H1 (cell line): ENCODE results near the gene PAK2. TPM values are rescaled to one million over a fixed set of nuclear protein-coding genes. Genes with fewer than 3 reads are reported as not detected.

ENCODE experiments used
- CTCF ChIA-PET: fragments of 300-600 bp; sonication (Branson Sonifier 250); formaldehyde crosslinking; loops from one replicate; lab custom pipeline; 2021; ENCODE audit not compliant: partially characterized antibody; lab: Charles Lee
- POLR2A ChIA-PET: fragments of 300-600 bp; sonication (Branson Sonifier 250); formaldehyde crosslinking; loops from one replicate; lab custom pipeline; 2021; ENCODE audit warnings: inconsistent platforms; ENCODE audit not compliant: partially characterized antibody; lab: Charles Lee
- DNase-seq, 2 experiments: peaks; one replicate each; pipeline versions ENCODE4 v3.0.0 to v3.0.0-alpha.2; 2010 to 2022; ENCODE audit warnings: low spot score in 2 of 2, low read depth in 1 of 2, mixed read lengths in 1 of 2
- FAIRE-seq: peaks from 2 replicates; lab custom pipeline; 2011; peaks lifted over from hg19 to GRCh38; lab: Jason Lieb, UNC
- H2AFZ ChIP-seq: 2 replicates; pipeline ENCODE4 v1.8.1; 2012; ENCODE audit warnings: low read length, inconsistent platforms
- H2AK5ac ChIP-seq: 2 replicates; pipeline ENCODE4 v1.6.1; 2013; ENCODE audit warnings: low read depth, low read length
- H2BK120ac ChIP-seq: replicated peaks from 2 replicates; pipeline ENCODE3; 2013; ENCODE audit warnings: low read depth, low read length, inconsistent platforms
- H2BK12ac ChIP-seq: 2 replicates; pipeline ENCODE4 v1.6.1; 2013; ENCODE audit warnings: low read depth, low read length
- H2BK15ac ChIP-seq: 2 replicates; pipeline ENCODE4 v1.6.1; 2013; ENCODE audit warnings: low read length
- H2BK20ac ChIP-seq: 2 replicates; pipeline ENCODE4 v1.6.1; 2013; ENCODE audit warnings: low read length
- H2BK5ac ChIP-seq: 2 replicates; pipeline ENCODE4 v1.6.1; 2013; ENCODE audit warnings: low read depth, low read length
- H3K14ac ChIP-seq: 2 replicates; pipeline ENCODE4 v1.6.1; 2013; ENCODE audit warnings: inconsistent platforms; ENCODE audit not compliant: insufficient read length
- H3K18ac ChIP-seq: 2 replicates; pipeline ENCODE4 v1.6.1; 2013; ENCODE audit warnings: low read length; ENCODE audit errors: extremely low read depth
- H3K23ac ChIP-seq: 2 replicates; pipeline ENCODE4 v1.6.1; 2013; ENCODE audit warnings: inconsistent platforms; ENCODE audit not compliant: insufficient read length
- H3K23me2 ChIP-seq: 2 replicates; pipeline ENCODE4 v1.6.1; 2013; ENCODE audit warnings: low read depth, low read length
- H3K27ac ChIP-seq: 2 replicates; pipeline ENCODE4 v1.6.1; 2011; ENCODE audit warnings: low read depth, low read length, inconsistent platforms
- H3K27me3 ChIP-seq, 4 experiments: replicated peaks in 1 of 4; 1 replicate in 1 of 4; 2 replicates in 3 of 4; pipeline versions ENCODE4 v1.6.1 to v1.8.1; 2011 to 2013; ENCODE audit warnings: low read length in 3 of 4, mild to moderate bottlenecking in 3 of 4, inconsistent platforms in 2 of 4, mixed read lengths in 2 of 4, moderate library complexity in 1 of 4; ENCODE audit not compliant: control insufficient read depth in 3 of 4, insufficient read depth in 3 of 4; ENCODE audit errors: extremely low read depth in 1 of 4
- H3K36me3 ChIP-seq, 4 experiments: 2 replicates each; pipeline versions ENCODE4 v1.6.1 to v1.8.1; 2011 to 2013; ENCODE audit warnings: mild to moderate bottlenecking in 4 of 4, low read length in 3 of 4, moderate library complexity in 2 of 4, control low read depth in 1 of 4, inconsistent platforms in 1 of 4; ENCODE audit not compliant: insufficient read depth in 4 of 4, control insufficient read depth in 2 of 4
- H3K4ac ChIP-seq: replicated peaks from 2 replicates; pipeline ENCODE3; 2013; ENCODE audit warnings: low read length, low read depth, mixed read lengths, inconsistent platforms; ENCODE audit not compliant: insufficient read length
- H3K4me1 ChIP-seq, 4 experiments: replicated peaks in 1 of 4; 1 replicate in 1 of 4; 2 replicates in 3 of 4; pipeline versions ENCODE4 v1.6.1 to v1.8.1; 2011 to 2013; ENCODE audit warnings: low read length in 3 of 4, inconsistent platforms in 2 of 4, mixed read lengths in 1 of 4; ENCODE audit not compliant: insufficient read depth in 4 of 4, control insufficient read depth in 3 of 4
- H3K4me2 ChIP-seq, 2 experiments: 2 replicates each; pipeline versions ENCODE4 v1.6.1 to v1.8.1; 2011 to 2013; ENCODE audit warnings: low read depth in 2 of 2, low read length in 2 of 2, control low read depth in 1 of 2, inconsistent platforms in 1 of 2, mild to moderate bottlenecking in 1 of 2; ENCODE audit not compliant: insufficient read depth in 1 of 2
- H3K4me3 ChIP-seq, 4 experiments: fragments of 200-600, 300-600 bp in 1 of 4; sonication (generic), shearing (Covaris generic), sonication (Bioruptor Twin) in 1 of 4; 2 replicates each; pipeline versions ENCODE4 v1.5.1 to v1.8.1; 2011 to 2016; ENCODE audit warnings: low read length in 4 of 4, low read depth in 3 of 4, control low read depth in 2 of 4, inconsistent platforms in 2 of 4, mild to moderate bottlenecking in 2 of 4, mixed read lengths in 1 of 4, moderate library complexity in 1 of 4; ENCODE audit not compliant: insufficient read depth in 2 of 4; ENCODE audit errors: extremely low read depth in 1 of 4
- H3K56ac ChIP-seq: replicated peaks from 2 replicates; pipeline ENCODE3; 2013; ENCODE audit warnings: low read depth, mild to moderate bottlenecking, mixed read lengths, low read length, inconsistent platforms; ENCODE audit not compliant: insufficient read length
- H3K79me1 ChIP-seq: 2 replicates; pipeline ENCODE4 v1.6.1; 2013; ENCODE audit warnings: low read depth, low read length, control low read depth
- H3K79me2 ChIP-seq, 2 experiments: 2 replicates each; pipeline versions ENCODE4 v1.6.1 to v1.8.1; 2012 to 2013; ENCODE audit warnings: low read length in 2 of 2, mild to moderate bottlenecking in 2 of 2, inconsistent platforms in 1 of 2; ENCODE audit not compliant: insufficient read depth in 2 of 2, control insufficient read depth in 1 of 2
- H3K9ac ChIP-seq, 4 experiments: replicated peaks in 1 of 4; 1 replicate in 1 of 4; 2 replicates in 3 of 4; pipeline versions ENCODE4 v1.6.1 to v1.8.1; 2011 to 2013; ENCODE audit warnings: low read depth in 3 of 4, low read length in 3 of 4, control low read depth in 2 of 4, mild to moderate bottlenecking in 2 of 4, moderate library complexity in 2 of 4, inconsistent platforms in 1 of 4; ENCODE audit errors: extremely low read depth in 1 of 4
- H3K9me3 ChIP-seq, 2 experiments: 2 replicates each; pipeline versions ENCODE4 v1.6.1 to v1.8.1; 2012 to 2013; ENCODE audit warnings: mild to moderate bottlenecking in 2 of 2, moderate library complexity in 2 of 2, control low read depth in 1 of 2, inconsistent platforms in 1 of 2, low read depth in 1 of 2, low read length in 1 of 2, mixed read lengths in 1 of 2; ENCODE audit not compliant: insufficient read depth in 2 of 2
- H4K20me1 ChIP-seq, 2 experiments: replicated peaks in 1 of 2; 2 replicates each; pipeline versions ENCODE3 to v1.8.1; 2011 to 2013; ENCODE audit warnings: inconsistent platforms in 2 of 2, low read length in 2 of 2, mild to moderate bottlenecking in 1 of 2; ENCODE audit not compliant: insufficient read depth in 2 of 2, control insufficient read depth in 1 of 2
- H4K5ac ChIP-seq: 2 replicates; pipeline ENCODE4 v1.6.1; 2013; ENCODE audit warnings: low read length, low read depth, mixed read lengths, inconsistent platforms; ENCODE audit not compliant: insufficient read length
- H4K8ac ChIP-seq: 2 replicates; pipeline ENCODE4 v1.8.0; 2013; ENCODE audit warnings: mild to moderate bottlenecking, moderate library complexity, low read length, inconsistent platforms; ENCODE audit not compliant: insufficient read depth; ENCODE audit errors: extremely low read depth
- H4K91ac ChIP-seq: replicated peaks from 2 replicates; pipeline ENCODE3; 2013; ENCODE audit warnings: low read length, mixed read lengths, inconsistent platforms; ENCODE audit not compliant: insufficient read length
- RFX5 ChIP-seq: IDR thresholded peaks from 2 replicates; pipeline ENCODE4 v1.6.1; 2011; ENCODE audit warnings: low read depth, low read length, improper control_type of control experiment, borderline replicate concordance
- WGBS, 2 experiments: shearing (Covaris generic) in 1 of 2; methylation state at CpG; one replicate each; pipeline versions ENCODE4 v1.1.6 to v1.1.7; 2013 to 2015; ENCODE audit warnings: low lambda C conversion rate in 2 of 2, mixed read lengths in 2 of 2, inconsistent platforms in 1 of 2, low coverage in 1 of 2, missing lambda C conversion rate in 1 of 2; ENCODE audit not compliant: insufficient replicate concordance in 2 of 2, insufficient coverage in 1 of 2, insufficient read length in 1 of 2; ENCODE audit errors: extremely low coverage in 1 of 2, missing lambda C conversion rate in 1 of 2; 5-methylcytosine and 5-hydroxymethylcytosine counted together
- polyA plus RNA-seq, 7 experiments: library from polyadenylated mRNA; depleted of rRNA in 3 of 7; stranded (reverse) in 5 of 7; unstranded in 2 of 7; fragments of >200 nt in 5 of 7; fragments of 200-250 nt in 2 of 7; gene quantifications; 1 replicate in 5 of 7; 2 replicates in 1 of 7; 4 replicates in 1 of 7; pipeline versions ENCODE4 v1.2.1 to v1.2.3, GENCODE V29; 2011 to 2013; ENCODE audit warnings: missing spikeins in 2 of 7, mixed read lengths in 2 of 7
- total RNA-seq: library from RNA; stranded (reverse); fragmentation: NEBNext Ultra II Directional; extraction: Animal tissue kit (Norgen Biotek cat#: 25700); gene quantifications from 2 replicates; pipeline ENCODE4 v1.2.1, GENCODE V29; 2021

The PAK2 gene
- total and polyA plus RNA-seq, 2 of the 8 experiments (the other 6 are each of a cell fraction or from before 2014, with no cell fraction given), result 13.1 to 60.5 TPM

DNA sequence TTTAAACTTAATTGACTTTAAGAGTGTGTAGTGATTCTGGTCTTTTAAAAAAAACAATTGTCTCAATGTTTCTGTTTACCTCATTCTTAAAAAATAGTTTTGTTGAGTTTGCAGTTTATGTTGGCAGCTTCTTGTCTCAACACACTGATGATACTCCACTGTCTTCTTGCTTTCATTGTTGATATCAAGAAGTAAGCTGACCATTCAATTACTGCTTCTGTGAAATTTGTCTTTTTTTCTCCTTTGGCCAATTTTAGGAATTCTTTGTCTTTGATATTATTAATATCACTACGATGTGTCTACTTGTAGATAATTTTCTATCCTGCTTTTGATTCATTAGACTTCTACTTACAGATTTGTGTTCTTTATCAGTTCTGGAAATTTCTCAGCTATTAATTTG, 31.4 kb downstream of the PAK2 start:
- peaks cover 26 to 96% of the 10 kb centered on the region in 2 experiments for H3K79me2 ChIP-seq
- H3K23ac ChIP-seq, result no peak overlapping the region
- H3K27me3 ChIP-seq, result no peaks in the 10 kb centered on the region
- CTCF ChIA-PET, result interaction anchor here (0.6 to 1.2 kb wide), 3 partner anchors 35 to 560 kb away, joined by 3 read pairs; partner anchors contain the start of gene ZDHHC19
- no peak overlapping the region for H2AFZ ChIP-seq
- no peaks in the 10 kb centered on the region; the same call in 1 of the 2 replicates for H3K79me1 ChIP-seq
- peaks cover 12 to 13% of the 10 kb centered on the region in 2 experiments for H4K20me1 ChIP-seq
- no peak overlapping the region for H2BK120ac ChIP-seq
- POLR2A ChIA-PET, result interaction anchor here (1.0 kb wide), 2 partner anchors 9 to 124 kb away, joined by 3 to 4 read pairs; no protein-coding TSS in a partner anchor
- H3K18ac ChIP-seq, result no peak overlapping the region
- no peak overlapping the region for H3K56ac ChIP-seq
- no peak overlapping the region for H2BK12ac ChIP-seq
- H4K8ac ChIP-seq, result no peak overlapping the region
- DNase-seq, result no peak
- peaks cover 0 to 7% (median 0%) of the 10 kb centered on the region in 4 experiments; a peak in 2 of 7 replicates for H3K4me1 ChIP-seq
- no peaks in the 10 kb centered on the region for H3K36me3 ChIP-seq
- H2AK5ac ChIP-seq, result no peak overlapping the region
- H3K4me3 ChIP-seq, result no peak overlapping the region
- H3K27ac ChIP-seq, result no peak overlapping the region
- H3K14ac ChIP-seq, result no peak overlapping the region
- no peak for TF ChIP-seq RFX5
- FAIRE-seq, result no peak
- no peak overlapping the region for H4K91ac ChIP-seq
- no peak overlapping the region for H3K4ac ChIP-seq
- no peak overlapping the region for H2BK15ac ChIP-seq
- WGBS, 2 experiments, result 95% methylated on average over 1 of the region's 1 CpG; no CpG with 5 or more reads in 1 of the 2 experiments
- no peak overlapping the region for H3K4me2 ChIP-seq
- no peak overlapping the region for H4K5ac ChIP-seq
- no peak overlapping the region for H3K9ac ChIP-seq
- H2BK20ac ChIP-seq, result no peak overlapping the region
- H2BK5ac ChIP-seq, result no peak overlapping the region
- no peaks in the 10 kb centered on the region for H3K9me3 ChIP-seq
- no peaks in the 10 kb centered on the region for H3K23me2 ChIP-seq
